Left ventricle myocardium inferior (tissue), 1 donor: ENCODE measurements around the gene TYMP. TPM values are rescaled to one million over a fixed set of nuclear protein-coding genes. Genes with fewer than 3 reads are reported as not detected.

ENCODE experiments used
- DNase-seq: peaks from one replicate; pipeline ENCODE4 v3.0.0-alpha.2; 2020
- H3K27ac ChIP-seq: fragments of 200-600 bp; replicated peaks from 2 replicates; pipeline ENCODE4 v1.8.0; 2021
- H3K27me3 ChIP-seq: fragments of 200-600 bp; 2 replicates; pipeline ENCODE4 v1.8.0; 2021; ENCODE audit warnings: low read depth
- H3K36me3 ChIP-seq: fragments of 200-600 bp; 2 replicates; pipeline ENCODE4 v1.8.0; 2021
- H3K4me1 ChIP-seq: fragments of 200-600 bp; 2 replicates; pipeline ENCODE4 v1.8.0; 2021
- H3K4me3 ChIP-seq: fragments of 200-600 bp; 2 replicates; pipeline ENCODE4 v1.8.0; 2021; ENCODE audit warnings: mild to moderate bottlenecking, moderate library complexity
- H3K9me3 ChIP-seq: fragments of 200-600 bp; replicated peaks from 2 replicates; pipeline ENCODE4 v1.8.0; 2021
- intact Hi-C: fragments of 100-400 bp; cut with micrococcal nuclease; formaldehyde crosslinking; loops from one replicate; pipeline ENCODE4 v1.11.0; 2022
- total RNA-seq: library from RNA; stranded (reverse); fragmentation: NEBNext Ultra II Directional; extraction: Animal tissue kit (Norgen Biotek cat#: 25700); gene quantifications from one replicate; pipeline ENCODE4 v1.2.1, GENCODE V29; 2021
- TF ChIP-seq, protein P1 (sequence below): fragments of 200-600 bp; IDR thresholded peaks from 2 replicates; pipeline ENCODE4 v1.8.0; 2021; ENCODE audit warnings: antibody characterized with exemption, mild to moderate bottlenecking, borderline replicate concordance
- donor health status: DM: no; HTN: yes; CAD: no; lungs with severe emphysema.

Gene TYMP
- total RNA-seq, 1 donor from 2014 or later = 11.6 TPM

DNA sequence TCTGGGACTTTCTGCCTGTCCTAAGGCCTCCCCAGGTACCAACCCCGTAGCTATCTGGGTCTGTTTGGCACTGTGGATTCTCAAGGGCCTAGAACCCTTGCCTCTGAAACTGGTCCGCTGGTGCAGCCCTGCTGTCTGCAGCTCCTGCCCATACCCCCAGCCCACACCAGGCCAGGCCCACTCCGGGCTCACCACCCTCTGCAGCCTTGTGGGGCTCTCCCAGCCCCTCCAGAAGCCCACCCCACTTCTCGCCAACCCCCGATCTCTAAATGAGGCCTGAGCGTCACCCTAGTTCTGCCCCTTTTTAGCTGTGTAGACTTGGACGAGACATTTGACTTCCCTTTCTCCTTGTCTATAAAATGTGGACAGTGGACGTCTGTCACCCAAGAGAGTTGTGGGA lies 20.6 kb upstream of the TYMP start:
- H3K27ac ChIP-seq = no peak overlapping the region
- no peak overlapping the region for H3K4me3 ChIP-seq
- no peaks in the 10 kb centered on the region for H3K9me3 ChIP-seq
- TF ChIP-seq, protein P1, sequence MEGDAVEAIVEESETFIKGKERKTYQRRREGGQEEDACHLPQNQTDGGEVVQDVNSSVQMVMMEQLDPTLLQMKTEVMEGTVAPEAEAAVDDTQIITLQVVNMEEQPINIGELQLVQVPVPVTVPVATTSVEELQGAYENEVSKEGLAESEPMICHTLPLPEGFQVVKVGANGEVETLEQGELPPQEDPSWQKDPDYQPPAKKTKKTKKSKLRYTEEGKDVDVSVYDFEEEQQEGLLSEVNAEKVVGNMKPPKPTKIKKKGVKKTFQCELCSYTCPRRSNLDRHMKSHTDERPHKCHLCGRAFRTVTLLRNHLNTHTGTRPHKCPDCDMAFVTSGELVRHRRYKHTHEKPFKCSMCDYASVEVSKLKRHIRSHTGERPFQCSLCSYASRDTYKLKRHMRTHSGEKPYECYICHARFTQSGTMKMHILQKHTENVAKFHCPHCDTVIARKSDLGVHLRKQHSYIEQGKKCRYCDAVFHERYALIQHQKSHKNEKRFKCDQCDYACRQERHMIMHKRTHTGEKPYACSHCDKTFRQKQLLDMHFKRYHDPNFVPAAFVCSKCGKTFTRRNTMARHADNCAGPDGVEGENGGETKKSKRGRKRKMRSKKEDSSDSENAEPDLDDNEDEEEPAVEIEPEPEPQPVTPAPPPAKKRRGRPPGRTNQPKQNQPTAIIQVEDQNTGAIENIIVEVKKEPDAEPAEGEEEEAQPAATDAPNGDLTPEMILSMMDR = no peak
- no peak for DNase-seq
- no peaks in the 10 kb centered on the region for H3K36me3 ChIP-seq
- intact Hi-C loops = no loop called here
- H3K4me1 ChIP-seq = peaks cover 18% of the 10 kb centered on the region
- H3K27me3 ChIP-seq = peaks cover 65% of the 10 kb centered on the region

DNA sequence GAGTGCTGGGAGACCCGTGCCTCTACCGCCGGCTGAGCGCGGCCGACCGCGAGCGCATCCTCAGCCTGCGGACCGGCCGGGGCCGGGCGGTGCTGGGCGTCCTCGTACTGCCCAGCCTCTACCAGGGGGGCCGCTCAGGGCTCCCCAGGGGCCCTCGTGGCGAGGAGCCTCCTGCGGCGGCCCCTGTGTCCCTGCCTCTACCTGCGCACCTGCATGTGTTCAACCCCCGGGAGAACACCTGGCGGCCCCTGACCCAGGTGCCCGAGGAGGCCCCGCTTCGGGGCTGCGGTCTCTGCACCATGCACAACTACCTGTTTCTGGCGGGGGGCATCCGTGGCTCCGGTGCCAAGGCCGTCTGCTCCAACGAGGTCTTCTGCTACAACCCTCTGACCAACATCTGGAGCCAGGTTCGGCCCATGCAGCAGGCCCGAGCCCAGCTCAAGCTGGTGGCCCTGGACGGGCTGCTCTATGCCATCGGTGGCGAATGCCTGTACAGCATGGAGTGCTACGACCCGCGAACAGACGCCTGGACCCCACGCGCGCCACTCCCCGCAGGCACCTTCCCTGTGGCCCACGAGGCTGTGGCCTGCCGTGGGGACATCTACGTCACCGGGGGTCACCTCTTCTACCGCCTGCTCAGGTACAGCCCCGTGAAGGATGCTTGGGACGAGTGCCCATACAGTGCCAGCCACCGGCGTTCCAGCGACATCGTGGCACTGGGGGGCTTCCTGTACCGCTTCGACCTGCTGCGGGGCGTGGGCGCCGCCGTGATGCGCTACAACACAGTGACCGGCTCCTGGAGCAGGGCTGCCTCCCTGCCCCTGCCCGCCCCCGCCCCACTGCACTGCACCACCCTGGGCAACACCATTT lies 19.3 kb upstream of the TYMP start:
- Histone ChIP-seq H3K9me3 (no peaks in the 10 kb centered on the region), H3K4me1 (peaks cover 23% of the 10 kb centered on the region), H3K36me3 (no peaks in the 10 kb centered on the region), H3K27ac (no peak overlapping the region), H3K27me3 (peaks cover 78% of the 10 kb centered on the region), H3K4me3 (peak overlapping the region; percentile 52)
- TF ChIP-seq, protein P1 = no peak
- intact Hi-C loops = no loop called here
- DNase-seq = no peak

DNA sequence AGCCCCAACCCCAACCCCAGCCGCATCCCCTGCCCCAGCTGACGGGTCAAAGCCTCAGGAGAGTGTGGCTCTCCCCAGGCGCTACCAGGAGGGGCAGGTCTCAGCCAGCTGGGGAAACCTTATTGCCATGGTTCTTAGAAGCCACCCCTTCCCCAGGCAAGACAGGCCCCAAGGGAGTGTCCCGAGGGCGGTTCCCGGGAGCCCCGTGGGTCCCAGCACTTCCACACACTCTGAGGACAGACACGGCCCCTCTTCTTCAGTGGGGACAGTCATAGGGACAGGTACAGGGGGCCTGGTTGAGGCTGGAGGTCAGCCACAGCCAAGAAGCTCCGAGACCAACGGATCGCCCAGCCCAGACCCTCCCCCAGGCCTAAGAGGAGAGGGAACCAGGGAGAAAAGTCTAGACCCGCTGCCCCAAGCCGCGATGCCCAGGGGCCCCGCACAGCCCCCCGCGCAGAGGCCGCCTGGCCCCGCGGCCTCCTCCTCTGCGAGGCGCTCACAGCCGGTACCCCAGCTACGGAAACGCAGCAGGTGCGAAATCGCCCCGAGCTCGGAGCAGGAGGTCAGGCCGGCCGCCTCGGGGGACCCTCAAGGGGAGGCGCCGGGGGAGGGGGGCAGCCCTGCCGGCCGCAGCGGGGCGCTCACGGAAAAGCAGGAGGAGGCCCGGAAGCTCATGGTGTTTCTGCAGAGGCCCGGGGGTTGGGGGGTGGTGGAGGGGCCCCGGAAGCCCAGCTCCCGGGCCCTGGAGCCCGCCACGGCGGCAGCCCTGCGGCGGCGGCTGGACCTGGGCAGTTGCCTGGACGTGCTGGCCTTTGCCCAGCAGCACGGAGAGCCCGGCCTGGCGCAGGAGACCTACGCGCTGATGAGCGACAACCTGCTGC lies 18.5 kb upstream of the TYMP start:
- peaks cover 28% of the 10 kb centered on the region for H3K4me1 ChIP-seq
- H3K27ac ChIP-seq = no peak overlapping the region
- no peaks in the 10 kb centered on the region for H3K9me3 ChIP-seq
- intact Hi-C loops = no loop called here
- DNase-seq = no peak
- no peaks in the 10 kb centered on the region for H3K36me3 ChIP-seq
- H3K27me3 ChIP-seq = peaks cover 86% of the 10 kb centered on the region
- H3K4me3 ChIP-seq = peak overlapping the region; percentile 52
- TF ChIP-seq, protein P1 = no peak

DNA sequence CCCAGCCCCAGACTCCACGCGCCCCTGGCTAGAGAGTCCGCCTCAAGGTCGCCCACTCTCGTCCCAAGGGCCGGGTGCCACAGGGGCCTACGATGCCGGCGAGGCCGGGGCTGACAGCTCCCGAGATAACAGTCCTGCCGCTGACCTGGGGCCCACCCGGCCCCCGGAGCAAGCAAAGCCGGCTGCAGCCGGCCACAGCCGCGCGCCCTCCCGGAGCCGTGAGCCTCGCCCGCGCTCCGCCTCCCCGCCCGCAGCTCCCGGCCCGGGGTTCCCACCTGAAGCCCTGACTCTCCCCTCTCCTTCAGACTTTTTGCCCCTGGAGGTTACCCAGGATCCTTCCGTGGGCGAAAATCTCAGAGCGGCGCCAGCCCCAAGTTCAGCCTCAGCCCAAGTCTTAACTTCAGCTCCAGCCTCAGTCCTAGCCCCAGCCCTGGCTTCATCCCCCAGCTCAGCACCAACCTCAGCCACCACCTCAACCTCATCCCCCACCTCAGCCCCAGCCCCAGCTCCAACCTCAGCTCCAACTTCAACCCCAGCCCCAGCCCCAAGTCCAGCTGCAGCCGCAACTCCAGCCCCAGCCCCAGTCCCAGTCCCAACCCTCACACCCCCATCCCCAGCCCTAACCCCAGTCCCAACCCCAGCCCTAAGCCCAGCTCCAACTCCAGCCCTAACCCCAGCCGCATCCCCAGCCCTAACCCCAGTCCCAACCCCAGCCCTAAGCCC lies 17.6 kb upstream of the TYMP start:
- Histone ChIP-seq H3K27ac (no peak overlapping the region), H3K9me3 (no peaks in the 10 kb centered on the region), H3K4me1 (peaks cover 28% of the 10 kb centered on the region), H3K36me3 (no peaks in the 10 kb centered on the region), H3K4me3 (no peak overlapping the region), H3K27me3 (peaks cover 87% of the 10 kb centered on the region)
- TF ChIP-seq, protein P1 = no peak
- no peak for DNase-seq
- intact Hi-C loops = no loop called here
